T-helper 17 cell (primary cell): Measurements from ENCODE around the gene CFAP119. TPM values are rescaled to one million over a fixed set of nuclear protein-coding genes. Genes with fewer than 3 reads are reported as not detected.
A peak's percentile ranks its signal among the peaks of the same experiment; 100 is the strongest.

Source experiments
- ATAC-seq: fragments of 150-1000 bp; cut with Tn5 transposase; 2 replicates; pipeline ENCODE4 v1.10.0; 2021; ENCODE audit warnings: mild to moderate bottlenecking, moderate library complexity
- DNase-seq, 3 donors: peaks; one replicate each; pipeline versions ENCODE4 v3.0.0 to v3.0.0-alpha.2; 2020 to 2021
- H3K9me3 ChIP-seq: one replicate; pipeline ENCODE4 v1.7.0; 2013; ENCODE audit warnings: low read length, mild to moderate bottlenecking; ENCODE audit not compliant: control insufficient read depth, poor library complexity, severe bottlenecking
- H3K27ac Mint-ChIP-seq: one replicate; pipeline ENCODE4 v1.8.0; 2022; ENCODE audit warnings: mild to moderate bottlenecking, moderate library complexity, mixed read lengths
- H3K27me3 Mint-ChIP-seq: one replicate; pipeline ENCODE4 v1.8.0; 2022; ENCODE audit warnings: mixed read lengths
- H3K36me3 Mint-ChIP-seq: one replicate; pipeline ENCODE4 v1.8.0; 2022; ENCODE audit warnings: low read depth, mixed read lengths
- H3K4me1 Mint-ChIP-seq: one replicate; pipeline ENCODE4 v1.8.0; 2022; ENCODE audit warnings: mild to moderate bottlenecking, mixed read lengths
- H3K4me3 Mint-ChIP-seq: one replicate; pipeline ENCODE4 v1.8.0; 2022; ENCODE audit warnings: mild to moderate bottlenecking, moderate library complexity, mixed read lengths
- total RNA-seq, 4 donors: library from RNA in 2 of 4; stranded (reverse) in 2 of 4; gene quantifications; one replicate each; pipeline ENCODE4 v1.2.3 and lab custom pipeline; 2022 to 2026

Gene CFAP119
- total RNA-seq, 2 donors from 2014 or later = 1.1 to 2.0 TPM

DNA sequence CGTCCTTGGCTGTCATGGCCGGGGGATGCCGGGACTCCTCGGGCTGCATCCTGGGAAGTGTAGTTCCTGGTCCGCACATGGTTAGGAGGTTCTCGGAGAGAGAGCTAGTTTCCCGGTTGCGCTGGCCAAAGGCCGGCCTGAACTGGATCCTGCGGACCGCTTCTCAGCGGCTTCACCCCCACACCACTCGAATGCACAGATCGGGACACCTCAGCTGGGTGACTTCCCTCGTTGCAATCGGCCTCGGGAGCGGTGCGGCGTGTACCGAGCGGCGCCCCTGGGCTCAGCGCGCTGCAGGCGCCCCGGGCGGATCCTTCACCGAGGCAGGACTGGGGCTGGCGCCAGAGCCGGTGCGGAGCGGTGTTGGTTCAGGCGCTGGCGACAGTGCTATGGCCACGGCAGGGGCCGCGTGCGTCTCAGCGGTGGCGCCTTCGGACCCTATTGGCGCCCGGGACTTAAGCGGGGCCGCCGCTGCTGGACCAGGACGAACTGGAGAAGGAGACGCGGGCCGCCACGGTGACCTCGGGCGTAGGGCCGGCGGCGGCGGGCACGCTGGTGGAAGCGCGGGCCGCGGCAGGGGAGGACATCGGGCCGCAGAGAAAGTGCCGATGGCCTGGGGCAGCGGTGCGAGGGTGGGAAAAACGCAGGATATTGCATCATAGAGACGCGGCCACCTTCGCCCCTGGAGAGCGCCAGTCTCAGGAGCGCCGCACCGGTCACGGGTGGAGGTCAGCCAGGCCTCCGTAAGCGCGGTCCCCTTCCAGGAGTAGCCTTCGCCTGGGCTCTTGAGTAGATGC lies 13.7 kb upstream of the CFAP119 start:
- DNase-seq (peak in 2 of 3 donors; percentile 18 to 43), ATAC-seq (peak; percentile 88)
- Mint-ChIP-seq H3K4me1 (peaks cover 29% of the 10 kb centered on the region), H3K36me3 (peaks cover 14% of the 10 kb centered on the region), H3K27me3 (peaks cover 9% of the 10 kb centered on the region), H3K4me3 (peak overlapping the region; percentile 88), H3K27ac (no peak overlapping the region)
- H3K9me3 ChIP-seq = no peaks in the 10 kb centered on the region

DNA sequence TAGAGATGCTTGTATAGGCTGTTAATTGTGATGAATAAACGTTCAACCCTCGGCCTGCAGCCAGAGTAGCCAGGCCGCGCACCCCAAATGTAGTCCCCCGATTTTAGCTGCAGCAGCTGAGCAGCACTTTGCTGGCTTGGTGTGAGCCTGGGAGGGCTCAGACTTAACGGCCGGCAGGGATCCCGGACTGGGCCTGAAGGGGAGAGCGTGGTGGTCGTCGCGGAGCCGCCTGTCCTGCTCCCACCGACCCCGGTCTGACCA lies 13.2 kb upstream of the CFAP119 start:
- DNase-seq = no peak
- peaks cover 9% of the 10 kb centered on the region for H3K27me3 Mint-ChIP-seq
- H3K27ac Mint-ChIP-seq = no peak overlapping the region
- H3K9me3 ChIP-seq = no peaks in the 10 kb centered on the region
- peaks cover 29% of the 10 kb centered on the region for H3K4me1 Mint-ChIP-seq
- peaks cover 14% of the 10 kb centered on the region for H3K36me3 Mint-ChIP-seq
- no peak for ATAC-seq
- peak overlapping the region; percentile 88 for H3K4me3 Mint-ChIP-seq

DNA sequence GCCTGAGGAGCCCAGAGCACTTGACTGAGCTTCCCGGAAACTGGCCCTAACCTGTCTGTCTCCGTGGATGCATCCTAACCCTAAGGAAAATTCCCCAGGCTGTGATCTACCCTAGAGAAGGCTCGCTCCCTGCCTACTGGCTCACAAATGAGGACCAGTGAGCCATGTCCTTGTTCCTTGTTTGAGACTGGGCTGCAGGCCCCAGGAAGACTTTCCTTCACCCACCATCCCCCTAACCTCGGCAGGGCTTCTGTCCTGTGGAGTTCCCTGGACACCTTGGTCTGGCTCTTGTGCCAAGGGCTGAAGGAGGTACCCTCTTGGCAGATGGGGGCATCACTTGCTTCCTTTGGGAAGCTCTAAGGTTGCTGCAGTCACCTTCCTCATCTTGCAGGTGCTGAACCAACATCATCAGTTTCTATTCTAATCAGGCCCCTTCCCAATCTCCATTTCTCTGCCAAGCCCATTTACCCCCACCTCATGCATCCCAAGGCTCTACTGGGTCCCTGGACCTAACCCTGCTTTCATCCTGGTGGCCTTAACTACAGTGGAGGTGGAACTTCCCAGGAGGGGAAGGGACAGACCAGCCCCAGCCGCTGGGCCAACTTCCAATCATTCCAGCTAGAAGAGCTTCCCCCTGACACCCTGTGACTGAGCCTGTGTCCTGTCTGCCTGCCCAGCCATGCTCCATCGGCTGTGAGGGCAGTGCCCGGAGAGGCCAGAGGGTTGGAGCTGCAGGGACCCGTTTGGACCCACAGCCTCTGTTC lies 12.7 kb upstream of the CFAP119 start:
- peaks cover 9% of the 10 kb centered on the region for H3K27me3 Mint-ChIP-seq
- H3K4me3 Mint-ChIP-seq = peak overlapping the region; percentile 88
- H3K27ac Mint-ChIP-seq = peak overlapping the region; percentile 67
- ATAC-seq = no peak
- peaks cover 14% of the 10 kb centered on the region for H3K36me3 Mint-ChIP-seq
- DNase-seq = no peak
- peaks cover 29% of the 10 kb centered on the region for H3K4me1 Mint-ChIP-seq
- no peaks in the 10 kb centered on the region for H3K9me3 ChIP-seq

DNA sequence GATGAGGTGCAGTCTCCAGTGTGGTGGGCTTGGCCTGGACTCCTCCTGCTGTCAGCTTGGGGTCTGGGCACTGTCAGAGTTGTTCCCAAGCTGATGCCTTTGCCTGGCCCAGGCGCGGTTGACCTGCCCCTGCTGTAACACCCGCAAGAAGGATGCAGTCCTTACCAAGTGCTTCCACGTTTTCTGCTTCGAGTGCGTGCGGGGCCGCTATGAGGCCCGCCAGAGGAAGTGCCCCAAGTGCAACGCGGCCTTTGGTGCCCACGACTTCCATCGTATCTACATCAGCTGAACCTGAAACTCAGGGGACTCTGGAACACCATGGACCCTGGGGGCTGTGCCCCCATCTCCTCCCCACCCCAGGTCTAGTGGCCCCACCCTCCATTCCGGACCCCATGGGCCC lies 12.0 kb upstream of the CFAP119 start:
- DNase-seq (no peak), ATAC-seq (no peak)
- no peaks in the 10 kb centered on the region for H3K9me3 ChIP-seq
- no peak overlapping the region for H3K27ac Mint-ChIP-seq
- H3K4me1 Mint-ChIP-seq = peaks cover 29% of the 10 kb centered on the region
- peaks cover 16% of the 10 kb centered on the region for H3K36me3 Mint-ChIP-seq
- H3K27me3 Mint-ChIP-seq = peaks cover 9% of the 10 kb centered on the region
- no peak overlapping the region for H3K4me3 Mint-ChIP-seq

DNA sequence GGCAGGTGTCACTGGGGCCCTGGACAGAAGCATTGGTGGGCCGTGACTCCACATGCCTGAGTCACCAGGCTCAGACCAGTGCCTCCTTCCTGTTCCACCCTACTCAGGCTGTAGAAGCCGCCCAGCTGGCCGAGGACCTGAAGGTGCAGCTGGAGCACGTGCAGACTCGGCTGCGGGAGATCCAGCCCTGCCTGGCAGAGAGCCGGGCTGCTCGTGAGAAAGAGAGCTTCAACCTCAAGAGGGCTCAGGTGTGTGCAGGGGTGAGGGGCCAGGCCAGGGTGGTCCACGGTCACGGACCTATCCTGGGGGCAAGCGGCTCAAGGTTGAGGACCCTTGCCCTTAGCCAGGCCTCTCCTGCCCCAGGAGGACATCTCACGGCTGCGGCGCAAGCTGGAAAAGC lies 9.9 kb upstream of the CFAP119 start:
- Mint-ChIP-seq H3K4me3 (no peak overlapping the region), H3K27ac (peak overlapping the region; percentile 90), H3K4me1 (peaks cover 27% of the 10 kb centered on the region), H3K36me3 (peaks cover 20% of the 10 kb centered on the region), H3K27me3 (peaks cover under 1% of the 10 kb centered on the region)
- H3K9me3 ChIP-seq = no peaks in the 10 kb centered on the region
- DNase-seq (no peak), ATAC-seq (no peak)

DNA sequence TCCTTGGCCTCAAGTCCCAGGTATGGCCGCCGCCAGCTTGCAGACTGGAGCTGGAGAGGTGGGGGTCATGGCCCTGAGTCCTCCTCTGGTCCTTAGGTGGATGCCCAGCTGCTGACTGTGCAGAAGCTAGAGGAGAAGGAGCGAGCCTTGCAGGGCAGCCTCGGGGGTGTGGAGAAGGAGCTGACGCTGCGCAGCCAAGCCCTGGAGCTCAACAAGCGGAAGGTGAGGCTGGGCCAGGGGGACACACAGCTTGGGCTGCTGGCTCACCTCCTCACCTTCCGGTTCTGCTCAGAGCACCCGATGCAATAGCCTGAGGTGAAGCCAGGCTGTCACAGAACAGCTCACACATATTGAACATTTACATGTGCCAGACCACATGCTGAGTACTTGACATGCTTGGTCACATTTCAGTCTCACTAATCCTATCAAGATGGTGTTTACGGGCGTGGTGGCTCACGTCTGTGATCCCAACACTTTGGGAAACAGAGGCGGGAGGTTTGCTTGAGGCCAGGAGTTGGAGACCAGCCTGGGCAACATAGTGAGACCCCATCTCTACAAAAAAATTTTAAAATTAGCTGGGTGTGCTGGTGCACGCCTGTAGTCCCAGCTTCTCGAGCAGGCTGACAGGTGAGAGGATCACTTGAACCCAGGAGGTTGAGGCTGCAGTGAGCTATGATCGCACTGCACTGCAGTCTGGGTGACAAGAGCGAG lies 7.7 kb upstream of the CFAP119 start:
- H3K27ac Mint-ChIP-seq = no peak overlapping the region
- H3K27me3 Mint-ChIP-seq = no peaks in the 10 kb centered on the region
- ATAC-seq (no peak), DNase-seq (no peak)
- no peak overlapping the region for H3K4me3 Mint-ChIP-seq
- peaks cover 19% of the 10 kb centered on the region for H3K4me1 Mint-ChIP-seq
- H3K36me3 Mint-ChIP-seq = peaks cover 23% of the 10 kb centered on the region
- H3K9me3 ChIP-seq = no peaks in the 10 kb centered on the region

DNA sequence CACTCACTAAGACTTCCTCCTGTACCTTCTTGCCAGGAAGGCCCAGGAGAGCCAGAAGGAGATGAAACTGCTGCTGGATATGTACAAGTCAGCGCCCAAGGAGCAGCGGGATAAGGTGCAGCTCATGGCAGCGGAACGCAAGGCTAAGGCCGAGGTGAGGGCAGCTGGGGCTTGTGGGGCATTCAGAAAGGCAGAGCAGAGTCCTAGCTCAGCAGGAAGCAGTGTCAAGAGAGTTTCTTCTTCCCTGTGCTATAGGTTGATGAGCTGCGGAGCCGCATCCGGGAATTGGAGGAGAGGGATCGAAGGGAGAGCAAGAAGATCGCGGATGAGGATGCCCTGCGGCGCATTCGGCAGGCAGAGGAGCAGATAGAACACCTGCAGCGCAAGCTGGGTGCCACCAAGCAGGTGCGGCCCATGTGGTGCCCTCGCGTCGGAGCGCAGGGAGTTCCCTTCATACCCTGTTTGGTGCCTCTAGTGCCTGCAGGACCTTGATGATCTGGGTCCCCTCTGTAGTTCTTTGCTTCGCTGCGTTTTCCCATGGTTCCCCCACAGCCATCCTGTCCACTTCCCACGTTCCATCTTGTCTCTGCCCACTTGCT lies 6.8 kb upstream of the CFAP119 start:
- no peak overlapping the region for H3K27ac Mint-ChIP-seq
- H3K27me3 Mint-ChIP-seq = no peaks in the 10 kb centered on the region
- DNase-seq (no peak), ATAC-seq (no peak)
- peaks cover 23% of the 10 kb centered on the region for H3K36me3 Mint-ChIP-seq
- H3K9me3 ChIP-seq = no peaks in the 10 kb centered on the region
- no peak overlapping the region for H3K4me3 Mint-ChIP-seq
- peaks cover 22% of the 10 kb centered on the region for H3K4me1 Mint-ChIP-seq

DNA sequence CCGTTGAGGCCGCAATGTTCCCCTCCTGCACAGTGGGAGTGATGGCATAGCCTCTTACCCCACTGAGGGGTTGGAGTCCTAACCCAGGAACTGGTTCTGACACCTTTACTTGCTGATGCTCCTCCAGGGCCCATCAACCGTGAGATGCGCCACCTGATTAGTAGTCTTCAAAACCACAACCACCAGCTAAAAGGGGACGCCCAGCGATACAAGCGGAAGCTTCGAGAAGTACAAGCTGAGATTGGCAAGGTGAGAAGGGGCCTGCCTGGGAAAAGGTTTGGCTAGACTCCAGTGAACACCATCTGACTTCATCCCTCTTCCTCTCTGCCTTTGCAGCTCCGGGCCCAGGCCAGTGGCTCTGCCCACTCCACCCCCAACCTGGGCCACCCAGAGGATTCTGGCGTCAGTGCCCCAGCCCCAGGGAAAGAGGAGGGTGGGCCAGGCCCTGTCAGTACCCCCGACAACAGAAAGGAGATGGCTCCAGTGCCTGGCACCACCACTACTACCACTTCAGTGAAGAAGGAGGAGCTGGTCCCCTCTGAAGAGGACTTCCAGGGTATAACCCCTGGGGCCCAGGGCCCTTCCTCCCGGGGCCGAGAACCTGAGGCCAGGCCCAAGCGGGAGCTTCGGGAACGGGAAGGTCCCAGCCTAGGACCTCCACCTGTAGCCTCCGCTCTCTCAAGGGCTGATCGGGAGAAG lies 6.1 kb upstream of the CFAP119 start:
- no peak overlapping the region for H3K27ac Mint-ChIP-seq
- H3K9me3 ChIP-seq = no peaks in the 10 kb centered on the region
- H3K4me3 Mint-ChIP-seq = no peak overlapping the region
- ATAC-seq (peak; percentile 30), DNase-seq (no peak)
- peaks cover 22% of the 10 kb centered on the region for H3K4me1 Mint-ChIP-seq
- H3K27me3 Mint-ChIP-seq = no peaks in the 10 kb centered on the region
- H3K36me3 Mint-ChIP-seq = peaks cover 18% of the 10 kb centered on the region

DNA sequence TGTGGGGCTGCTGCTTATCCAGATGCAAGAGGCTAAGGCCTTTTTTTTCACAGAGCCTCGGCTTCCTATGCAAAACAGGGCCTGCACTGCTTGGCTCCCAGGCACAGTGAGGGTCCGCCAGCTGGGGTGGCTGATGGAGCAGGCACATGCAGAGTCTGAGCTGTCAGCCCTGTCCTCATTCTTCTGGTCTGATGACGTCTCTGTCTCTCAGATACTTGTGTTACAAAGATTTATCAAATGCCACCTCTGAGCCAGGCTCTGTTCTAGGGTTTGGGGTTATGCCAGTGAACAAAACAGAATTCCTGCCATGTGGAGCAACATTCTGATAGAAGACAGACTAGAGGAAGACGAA lies 5.0 kb upstream of the CFAP119 start:
- Mint-ChIP-seq H3K27me3 (no peaks in the 10 kb centered on the region), H3K36me3 (peaks cover 14% of the 10 kb centered on the region), H3K4me3 (no peak overlapping the region), H3K27ac (no peak overlapping the region), H3K4me1 (peaks cover 19% of the 10 kb centered on the region)
- H3K9me3 ChIP-seq = no peaks in the 10 kb centered on the region
- DNase-seq (no peak), ATAC-seq (no peak)

DNA sequence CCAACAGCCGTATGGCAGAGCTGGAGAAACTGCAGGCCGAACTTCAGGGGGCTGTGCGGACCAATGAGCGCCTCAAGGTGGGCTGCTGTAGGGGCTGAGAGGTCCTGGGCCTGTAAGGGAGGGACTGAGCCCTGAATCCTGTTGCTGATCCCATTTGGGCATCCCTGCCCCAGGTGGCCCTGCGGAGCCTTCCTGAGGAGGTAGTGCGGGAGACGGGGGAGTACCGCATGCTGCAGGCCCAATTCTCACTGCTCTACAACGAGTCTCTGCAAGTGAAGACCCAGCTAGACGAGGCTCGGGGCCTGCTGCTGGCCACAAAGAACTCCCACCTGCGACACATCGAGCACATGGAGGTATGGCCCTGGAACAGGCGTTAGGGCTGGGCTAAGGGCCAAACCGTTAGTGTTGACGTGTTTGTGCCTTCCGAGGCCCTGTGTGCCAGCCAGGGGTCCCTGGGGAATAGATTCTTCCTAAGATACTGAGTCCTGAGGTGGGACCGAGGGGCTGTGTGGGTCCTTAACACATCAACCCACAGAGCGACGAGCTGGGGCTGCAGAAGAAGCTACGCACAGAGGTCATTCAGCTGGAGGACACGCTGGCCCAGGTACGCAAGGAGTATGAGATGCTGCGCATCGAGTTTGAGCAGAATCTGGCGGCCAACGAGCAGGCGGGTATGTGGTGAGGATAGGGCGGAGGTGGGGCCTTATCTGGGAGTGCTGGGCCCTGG lies 4.5 kb upstream of the CFAP119 start:
- Mint-ChIP-seq H3K36me3 (peaks cover 14% of the 10 kb centered on the region), H3K4me3 (no peak overlapping the region), H3K27ac (no peak overlapping the region), H3K4me1 (peaks cover 22% of the 10 kb centered on the region), H3K27me3 (no peaks in the 10 kb centered on the region)
- H3K9me3 ChIP-seq = no peaks in the 10 kb centered on the region
- DNase-seq (no peak), ATAC-seq (no peak)

DNA sequence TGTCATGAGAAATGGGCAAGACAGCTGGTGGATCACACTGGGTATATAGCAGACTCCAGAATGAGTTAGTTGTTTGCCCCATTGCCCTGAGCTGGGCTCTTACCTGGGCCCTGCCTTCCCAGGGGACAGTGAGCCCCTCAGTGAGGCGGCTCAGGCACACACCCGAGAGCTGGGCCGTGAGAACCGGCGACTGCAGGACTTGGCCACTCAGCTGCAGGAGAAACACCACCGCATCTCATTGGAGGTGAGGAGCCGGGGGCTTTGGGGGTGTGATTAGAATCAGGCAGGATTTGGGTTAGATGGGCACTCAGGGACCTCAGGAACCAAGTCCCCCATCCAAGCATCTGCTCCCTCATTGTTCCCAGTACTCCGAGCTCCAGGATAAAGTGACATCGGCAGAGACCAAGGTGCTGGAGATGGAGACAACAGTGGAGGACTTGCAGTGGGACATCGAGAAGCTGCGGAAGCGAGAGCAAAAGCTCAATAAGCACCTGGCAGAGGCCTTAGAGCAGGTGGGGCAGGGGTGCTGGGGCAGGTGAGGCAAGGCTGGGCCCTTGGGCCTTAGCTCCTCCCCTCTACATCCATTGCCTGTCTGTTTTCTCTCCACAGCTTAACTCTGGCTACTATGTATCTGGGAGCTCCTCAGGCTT lies 3.1 kb upstream of the CFAP119 start:
- Mint-ChIP-seq H3K36me3 (peaks cover 12% of the 10 kb centered on the region), H3K27me3 (no peaks in the 10 kb centered on the region), H3K4me1 (peaks cover 25% of the 10 kb centered on the region), H3K4me3 (no peak overlapping the region), H3K27ac (no peak overlapping the region)
- DNase-seq (no peak), ATAC-seq (no peak)
- no peaks in the 10 kb centered on the region for H3K9me3 ChIP-seq

DNA sequence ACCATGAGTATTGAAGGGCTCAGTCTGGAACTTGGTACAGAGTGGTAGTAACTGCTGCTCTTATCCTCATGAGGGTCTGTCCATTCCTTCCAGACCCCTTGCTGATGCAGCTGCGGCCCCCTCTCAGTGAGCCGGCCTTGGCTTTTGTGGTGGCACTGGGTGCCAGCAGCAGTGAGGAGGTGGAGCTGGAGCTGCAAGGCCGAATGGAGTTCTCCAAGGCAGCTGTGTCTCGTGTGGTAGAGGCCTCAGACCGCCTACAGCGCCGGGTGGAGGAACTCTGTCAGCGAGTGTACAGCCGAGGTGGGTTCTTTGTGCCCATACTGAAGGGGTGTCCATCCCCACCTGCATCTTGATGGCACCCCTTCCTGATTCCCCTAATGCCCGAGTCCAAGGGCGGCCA lies 2.2 kb upstream of the CFAP119 start:
- ATAC-seq = no peak
- no peaks in the 10 kb centered on the region for H3K9me3 ChIP-seq
- DNase-seq = no peak
- H3K4me3 Mint-ChIP-seq = peak overlapping the region; percentile 74
- H3K4me1 Mint-ChIP-seq = peaks cover 25% of the 10 kb centered on the region
- no peak overlapping the region for H3K27ac Mint-ChIP-seq
- H3K27me3 Mint-ChIP-seq = no peaks in the 10 kb centered on the region
- peaks cover 11% of the 10 kb centered on the region for H3K36me3 Mint-ChIP-seq
